ENCODE results near the gene GAS7.

DNA sequence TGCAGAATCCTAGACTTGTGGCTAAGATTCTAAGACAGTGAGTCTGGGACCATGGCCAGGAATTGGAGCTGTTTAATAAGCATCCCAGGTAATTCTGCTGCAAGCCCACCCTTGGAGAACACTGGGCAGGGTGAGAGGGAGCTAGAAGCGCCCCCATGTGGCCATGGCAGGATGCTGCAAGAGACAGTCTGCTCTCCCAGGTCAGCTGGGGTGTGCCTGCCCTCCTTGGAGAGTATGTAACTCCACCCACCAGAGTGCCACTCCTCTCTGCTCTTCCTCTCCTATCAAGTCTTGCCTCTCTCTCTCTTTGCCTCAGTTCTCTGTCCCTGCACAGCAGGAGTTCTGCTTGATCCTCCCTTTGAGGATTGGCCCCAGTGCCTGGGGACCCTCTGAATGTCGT is 308.3 kb downstream of the GAS7 start:
- TF ChIP-seq, protein P1, sequence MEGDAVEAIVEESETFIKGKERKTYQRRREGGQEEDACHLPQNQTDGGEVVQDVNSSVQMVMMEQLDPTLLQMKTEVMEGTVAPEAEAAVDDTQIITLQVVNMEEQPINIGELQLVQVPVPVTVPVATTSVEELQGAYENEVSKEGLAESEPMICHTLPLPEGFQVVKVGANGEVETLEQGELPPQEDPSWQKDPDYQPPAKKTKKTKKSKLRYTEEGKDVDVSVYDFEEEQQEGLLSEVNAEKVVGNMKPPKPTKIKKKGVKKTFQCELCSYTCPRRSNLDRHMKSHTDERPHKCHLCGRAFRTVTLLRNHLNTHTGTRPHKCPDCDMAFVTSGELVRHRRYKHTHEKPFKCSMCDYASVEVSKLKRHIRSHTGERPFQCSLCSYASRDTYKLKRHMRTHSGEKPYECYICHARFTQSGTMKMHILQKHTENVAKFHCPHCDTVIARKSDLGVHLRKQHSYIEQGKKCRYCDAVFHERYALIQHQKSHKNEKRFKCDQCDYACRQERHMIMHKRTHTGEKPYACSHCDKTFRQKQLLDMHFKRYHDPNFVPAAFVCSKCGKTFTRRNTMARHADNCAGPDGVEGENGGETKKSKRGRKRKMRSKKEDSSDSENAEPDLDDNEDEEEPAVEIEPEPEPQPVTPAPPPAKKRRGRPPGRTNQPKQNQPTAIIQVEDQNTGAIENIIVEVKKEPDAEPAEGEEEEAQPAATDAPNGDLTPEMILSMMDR (IDR thresholded peaks at IDR 0.05): no peak
- no peak for TF ChIP-seq EP300 (IDR thresholded peaks at IDR 0.05)
- TF ChIP-seq POLR2A (IDR thresholded peaks at IDR 0.05): no peak

All from tibial nerve (tissue), 4 donors.